Fibroblast of lung (primary cell): ENCODE data around the gene CBFA2T3. TPM values are rescaled to one million over a fixed set of nuclear protein-coding genes. Genes with fewer than 3 reads are reported as not detected.

Experiments used
- DNase-seq, 2 donors: peaks; one replicate each; pipeline versions ENCODE4 v3.0.0 to v3.0.0-alpha.2; 2010; ENCODE audit warnings: low read depth in 2 of 2
- H2AFZ ChIP-seq: 2 replicates; pipeline ENCODE4 v1.5.1; 2012; ENCODE audit warnings: low read length, control low read depth, inconsistent platforms
- H3K27ac ChIP-seq: 2 replicates; pipeline ENCODE4 v1.5.1; 2011; ENCODE audit warnings: low read length, control low read depth; ENCODE audit not compliant: insufficient read depth
- H3K27me3 ChIP-seq: 2 replicates; pipeline ENCODE4 v1.5.1; 2011; ENCODE audit warnings: mild to moderate bottlenecking, low read length; ENCODE audit not compliant: control insufficient read depth, insufficient read depth
- H3K36me3 ChIP-seq: 2 replicates; pipeline ENCODE4 v1.5.1; 2011; ENCODE audit warnings: low read length; ENCODE audit not compliant: control insufficient read depth, insufficient read depth
- H3K4me1 ChIP-seq: 2 replicates; pipeline ENCODE4 v1.5.1; 2011; ENCODE audit warnings: low read length; ENCODE audit not compliant: control insufficient read depth, insufficient read depth; ENCODE audit errors: extremely low read depth
- H3K4me2 ChIP-seq: 2 replicates; pipeline ENCODE4 v1.5.1; 2011; ENCODE audit warnings: low read length, control low read depth; ENCODE audit not compliant: insufficient read depth; ENCODE audit errors: extremely low read depth
- H3K4me3 ChIP-seq, 4 experiments: fragments of 200-600 bp in 1 of 4; sonication (generic) in 1 of 4; replicated peaks in 1 of 4; 2 replicates each; pipeline ENCODE4 v1.5.1; 2011 to 2016; ENCODE audit warnings: low read length in 4 of 4, low read depth in 3 of 4, mild to moderate bottlenecking in 3 of 4, control low read depth in 2 of 4, inconsistent platforms in 1 of 4, mixed read lengths in 1 of 4; ENCODE audit not compliant: insufficient read depth in 1 of 4; ENCODE audit errors: control extremely low read depth in 1 of 4
- H3K79me2 ChIP-seq: 2 replicates; pipeline ENCODE4 v1.5.1; 2012; ENCODE audit warnings: mild to moderate bottlenecking, low read length, inconsistent platforms; ENCODE audit not compliant: control insufficient read depth, insufficient read depth
- H3K9ac ChIP-seq: 2 replicates; pipeline ENCODE4 v1.5.1; 2011; ENCODE audit warnings: mild to moderate bottlenecking, low read length, control low read depth; ENCODE audit not compliant: insufficient read depth
- H3K9me3 ChIP-seq: 2 replicates; pipeline ENCODE4 v1.5.1; 2012; ENCODE audit warnings: low read depth, low read length; ENCODE audit not compliant: control insufficient read depth, insufficient read depth
- H4K20me1 ChIP-seq: 2 replicates; pipeline ENCODE4 v1.5.1; 2011; ENCODE audit warnings: low read length; ENCODE audit not compliant: control insufficient read depth, insufficient read depth; ENCODE audit errors: extremely low read depth
- EZH2 ChIP-seq: IDR thresholded peaks from 2 replicates; pipeline ENCODE4 v1.5.1; 2012; ENCODE audit warnings: low read length, control low read depth, mild to moderate bottlenecking; ENCODE audit errors: missing control alignments
- polyA plus RNA-seq, 2 donors: library from polyadenylated mRNA; depleted of rRNA in 1 of 2; stranded (reverse) in 1 of 2; unstranded in 1 of 2; fragments of >200 nt; gene quantifications; 2 replicates each; pipeline ENCODE4 v1.2.1, GENCODE V29; 2011 to 2012; ENCODE audit warnings: missing spikeins in 1 of 2
- total RNA-seq: library from RNA; depleted of rRNA; stranded (reverse); fragments of >200 nt; gene quantifications from 2 replicates; pipeline ENCODE4 v1.2.1, GENCODE V29; 2014
- TF ChIP-seq, protein P1 (sequence below), 2 donors: IDR thresholded peaks in 1 of 2; conservative IDR thresholded peaks in 1 of 2; 1 replicate in 1 of 2; 2 replicates in 1 of 2; pipeline ENCODE4 v1.5.1; 2011 to 2012; ENCODE audit warnings: low read length in 2 of 2, control low read depth in 1 of 2, inconsistent platforms in 1 of 2, low read depth in 1 of 2, mild to moderate bottlenecking in 1 of 2

Gene CBFA2T3
- total and polyA plus RNA-seq, 2 donors (not counting 1 experiment from before 2014, with no cell fraction given) = under 0.01 to 0.05 TPM

DNA sequence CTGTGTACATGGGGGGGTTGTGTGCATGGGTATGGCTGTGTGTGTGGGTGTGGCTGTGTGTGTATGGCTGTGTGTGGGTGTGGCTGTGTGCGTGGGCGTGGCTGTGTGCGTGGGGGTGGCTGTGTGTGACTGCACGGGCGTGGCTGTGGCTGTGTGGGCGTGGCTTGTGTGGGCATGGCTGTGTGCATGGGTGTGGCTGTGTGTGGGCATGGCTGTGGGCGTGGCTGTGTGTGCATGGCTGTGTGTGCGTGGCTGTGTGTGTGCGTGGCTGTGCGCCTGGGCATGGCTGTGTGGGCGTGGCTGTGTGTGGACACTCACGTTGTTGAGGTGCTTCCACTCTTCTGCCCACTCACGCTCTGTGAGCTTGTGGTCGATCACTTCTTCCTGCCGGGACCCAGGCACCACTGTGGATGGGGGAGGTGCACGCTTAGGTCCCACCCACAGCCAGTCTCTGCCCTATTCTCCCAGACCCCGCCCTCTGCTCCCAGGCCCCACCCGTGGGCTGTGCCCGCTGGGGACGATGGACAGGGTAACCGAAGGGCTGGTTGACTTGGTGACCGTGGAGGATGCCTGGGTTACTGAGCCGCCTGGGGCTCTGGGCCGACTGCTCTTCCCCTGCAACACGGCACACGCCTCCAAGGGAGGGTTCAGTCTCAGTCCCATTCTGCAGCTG lies 94.5 kb downstream of the CBFA2T3 start:
- Histone ChIP-seq H3K27ac (no peak overlapping the region), H3K4me3 (no peak overlapping the region), H3K36me3 (no peaks in the 10 kb centered on the region), H3K4me1 (peaks cover 7% of the 10 kb centered on the region), H3K9ac (no peak overlapping the region), H3K79me2 (no peaks in the 10 kb centered on the region), H3K9me3 (no peaks in the 10 kb centered on the region), H2AFZ (no peak overlapping the region), H3K27me3 (no peaks in the 10 kb centered on the region), H4K20me1 (no peaks in the 10 kb centered on the region), H3K4me2 (no peak overlapping the region)
- TF ChIP-seq, protein P1, sequence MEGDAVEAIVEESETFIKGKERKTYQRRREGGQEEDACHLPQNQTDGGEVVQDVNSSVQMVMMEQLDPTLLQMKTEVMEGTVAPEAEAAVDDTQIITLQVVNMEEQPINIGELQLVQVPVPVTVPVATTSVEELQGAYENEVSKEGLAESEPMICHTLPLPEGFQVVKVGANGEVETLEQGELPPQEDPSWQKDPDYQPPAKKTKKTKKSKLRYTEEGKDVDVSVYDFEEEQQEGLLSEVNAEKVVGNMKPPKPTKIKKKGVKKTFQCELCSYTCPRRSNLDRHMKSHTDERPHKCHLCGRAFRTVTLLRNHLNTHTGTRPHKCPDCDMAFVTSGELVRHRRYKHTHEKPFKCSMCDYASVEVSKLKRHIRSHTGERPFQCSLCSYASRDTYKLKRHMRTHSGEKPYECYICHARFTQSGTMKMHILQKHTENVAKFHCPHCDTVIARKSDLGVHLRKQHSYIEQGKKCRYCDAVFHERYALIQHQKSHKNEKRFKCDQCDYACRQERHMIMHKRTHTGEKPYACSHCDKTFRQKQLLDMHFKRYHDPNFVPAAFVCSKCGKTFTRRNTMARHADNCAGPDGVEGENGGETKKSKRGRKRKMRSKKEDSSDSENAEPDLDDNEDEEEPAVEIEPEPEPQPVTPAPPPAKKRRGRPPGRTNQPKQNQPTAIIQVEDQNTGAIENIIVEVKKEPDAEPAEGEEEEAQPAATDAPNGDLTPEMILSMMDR (conservative IDR thresholded peaks at IDR 0.05 in 1 of 2, IDR thresholded peaks at IDR 0.05 in 1 of 2; ENCODE audit: low read depth in 1 of 2, low read length in 2 of 2) = no peak
- TF ChIP-seq EZH2 = no peak
- no peak for DNase-seq

- Histone ChIP-seq H3K79me2 (no peaks in the 10 kb centered on the region), H3K9ac (no peak overlapping the region), H3K9me3 (no peaks in the 10 kb centered on the region), H3K4me3 (no peak overlapping the region), H3K36me3 (no peaks in the 10 kb centered on the region), H4K20me1 (no peaks in the 10 kb centered on the region), H3K4me1 (peaks cover 3% of the 10 kb centered on the region), H3K27ac (no peak overlapping the region), H3K4me2 (no peak overlapping the region), H3K27me3 (no peaks in the 10 kb centered on the region), H2AFZ (no peak overlapping the region)
- TF ChIP-seq EZH2 = no peak
- TF ChIP-seq, protein P1 (conservative IDR thresholded peaks at IDR 0.05 in 1 of 2, IDR thresholded peaks at IDR 0.05 in 1 of 2; ENCODE audit: low read depth in 1 of 2, low read length in 2 of 2) = no peak
- DNase-seq = no peak
These were observed 95.2 kb downstream of the CBFA2T3 start for GRCh38 chr16:88881675-88882357.

GRCh38 chr16:88881007-88881615 lies 95.9 kb downstream of the CBFA2T3 start:
- no peak overlapping the region for H2AFZ ChIP-seq
- TF ChIP-seq, protein P1 (conservative IDR thresholded peaks at IDR 0.05 in 1 of 2, IDR thresholded peaks at IDR 0.05 in 1 of 2; ENCODE audit: low read depth in 1 of 2, low read length in 2 of 2) = no peak
- TF ChIP-seq EZH2 = no peak
- no peaks in the 10 kb centered on the region for H4K20me1 ChIP-seq
- no peak overlapping the region for H3K27ac ChIP-seq
- no peak overlapping the region for H3K4me2 ChIP-seq
- no peaks in the 10 kb centered on the region for H3K9me3 ChIP-seq
- H3K4me3 ChIP-seq = no peak overlapping the region
- no peaks in the 10 kb centered on the region for H3K79me2 ChIP-seq
- no peaks in the 10 kb centered on the region for H3K27me3 ChIP-seq
- DNase-seq = no peak
- H3K4me1 ChIP-seq = no peaks in the 10 kb centered on the region
- H3K9ac ChIP-seq = no peak overlapping the region
- no peaks in the 10 kb centered on the region for H3K36me3 ChIP-seq
